Esophagus muscularis mucosa (tissue), 4 donors: ENCODE data around the gene KCNN2. TPM values are rescaled to one million over a fixed set of nuclear protein-coding genes. Genes with fewer than 3 reads are reported as not detected.

Experiments
- DNase-seq: peaks from one replicate; pipeline ENCODE4 v3.0.0-alpha.2; 2017; ENCODE audit errors: extremely low spot score
- H3K27ac ChIP-seq, 4 donors: fragments of 200-600 bp; sonication (generic); replicated peaks in 1 of 4; 1 replicate in 3 of 4; 2 replicates in 1 of 4; pipeline ENCODE4 v1.5.1; 2016 to 2019; ENCODE audit warnings: mild to moderate bottlenecking in 1 of 4
- H3K27me3 ChIP-seq, 4 donors: fragments of 200-600 bp; sonication (generic); one replicate each; pipeline versions ENCODE4 v1.5.1 to v1.6.0; 2016 to 2019
- H3K36me3 ChIP-seq, 4 donors: fragments of 200-600 bp; sonication (generic); one replicate each; pipeline ENCODE4 v1.5.1; 2016 to 2019
- H3K4me1 ChIP-seq, 4 donors: fragments of 200-600 bp; sonication (generic); one replicate each; pipeline ENCODE4 v1.5.1; 2016 to 2019
- H3K4me3 ChIP-seq, 4 donors: fragments of 200-600 bp; sonication (generic); 1 replicate in 2 of 4; 2 replicates in 2 of 4; pipeline ENCODE4 v1.5.1; 2016 to 2019; ENCODE audit warnings: mild to moderate bottlenecking in 4 of 4, moderate library complexity in 1 of 4
- H3K9me3 ChIP-seq, 4 donors: fragments of 200-600 bp; sonication (generic); 1 replicate in 3 of 4; 2 replicates in 1 of 4; pipeline ENCODE4 v1.5.1; 2016 to 2019
- CTCF ChIP-seq, 3 experiments: fragments of 200-600 bp in 2 of 3; fragments of 450-650 bp in 1 of 3; sonication (generic) in 2 of 3; IDR thresholded peaks; one replicate each; pipeline ENCODE4 v1.5.1; 2017 to 2019; ENCODE audit warnings: antibody characterized with exemption in 3 of 3, mild to moderate bottlenecking in 2 of 3, moderate library complexity in 1 of 3
- EP300 ChIP-seq: sonication (generic); formaldehyde crosslinking; IDR thresholded peaks from one replicate; pipeline ENCODE4 v1.6.1; 2017; ENCODE audit warnings: antibody characterized with exemption
- POLR2A ChIP-seq: fragments of 450-650 bp; IDR thresholded peaks from one replicate; pipeline ENCODE4 v1.6.1; 2017; ENCODE audit warnings: antibody characterized with exemption, moderate library complexity, mild to moderate bottlenecking, low read depth
- POLR2AphosphoS5 ChIP-seq, 2 donors: sonication (generic); formaldehyde crosslinking; IDR thresholded peaks; one replicate each; pipeline ENCODE4 v1.6.1; 2017; ENCODE audit warnings: antibody characterized with exemption in 2 of 2
- WGBS: methylation state at CpG from one replicate; pipeline ENCODE4 v1.1.5; 2018; 5-methylcytosine and 5-hydroxymethylcytosine counted together
- intact Hi-C: fragments of 100-400 bp; cut with DNase I; formaldehyde crosslinking; loops from one replicate; pipeline ENCODE4 v1.15.1; 2023
- total RNA-seq, 4 donors: library from RNA; depleted of rRNA; stranded (reverse); fragments of >200 nt; gene quantifications; one replicate each; pipeline versions ENCODE4 v1.1.0 to v1.2.1, GENCODE V29; 2016

Gene KCNN2
- total RNA-seq, 4 donors from 2014 or later: 6.5 to 10.2 (median 8.6) TPM

GRCh38 chr5:114412510-114413171 lies 50.8 kb downstream of the KCNN2 start:
- TF ChIP-seq CTCF (IDR thresholded peaks at IDR 0.05) (no peak), POLR2A (no peak), EP300 (no peak), POLR2AphosphoS5 (IDR thresholded peaks at IDR 0.05) (no peak)
- H3K27me3 ChIP-seq: no peaks in the 10 kb centered on the region
- H3K4me1 ChIP-seq: no peaks in the 10 kb centered on the region
- intact Hi-C loops: no loop called here
- DNase-seq: no peak
- H3K36me3 ChIP-seq: no peaks in the 10 kb centered on the region
- H3K9me3 ChIP-seq: no peaks in the 10 kb centered on the region
- H3K4me3 ChIP-seq: no peak overlapping the region
- WGBS: 46% methylated on average over 1 of the region's 1 CpG
- H3K27ac ChIP-seq: no peak overlapping the region

DNA sequence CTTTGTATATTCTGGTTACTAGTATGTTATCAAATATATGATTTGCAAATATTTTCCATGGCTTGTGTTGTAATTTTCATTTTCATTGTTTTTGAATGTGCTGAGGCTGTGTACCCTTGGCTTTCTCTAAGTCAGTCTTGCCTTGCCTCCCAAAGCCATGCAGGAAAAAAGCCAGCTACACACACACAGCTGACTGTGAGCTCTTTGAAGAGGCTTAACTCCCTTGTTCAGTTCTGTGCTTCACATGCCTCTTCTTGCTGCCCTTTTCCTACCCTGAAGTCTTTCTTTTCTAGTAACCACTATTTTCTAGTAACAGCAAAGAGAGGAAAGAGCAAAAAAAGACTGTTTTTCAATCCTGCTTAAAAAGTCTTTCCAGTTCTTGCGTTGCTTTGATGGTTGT lies 53.9 kb downstream of the KCNN2 start:
- DNase-seq: no peak
- no peaks in the 10 kb centered on the region for H3K27me3 ChIP-seq
- H3K27ac ChIP-seq: no peak overlapping the region
- 84% methylated on average over 1 of the region's 1 CpG for WGBS
- H3K4me1 ChIP-seq: peaks cover 0 to 3% (median 0%) of the 10 kb centered on the region in 4 donors
- H3K9me3 ChIP-seq: no peaks in the 10 kb centered on the region
- H3K4me3 ChIP-seq: no peak overlapping the region
- intact Hi-C loops: no loop called here
- H3K36me3 ChIP-seq: no peaks in the 10 kb centered on the region
- TF ChIP-seq EP300: no peak
- TF ChIP-seq CTCF (IDR thresholded peaks at IDR 0.05): no peak
- TF ChIP-seq POLR2AphosphoS5 (IDR thresholded peaks at IDR 0.05): no peak
- no peak for TF ChIP-seq POLR2A

GRCh38 chr5:114416254-114416653 lies 54.4 kb downstream of the KCNN2 start:
- H3K36me3 ChIP-seq: no peaks in the 10 kb centered on the region
- intact Hi-C loops: no loop called here
- peaks cover 0 to 3% (median 0%) of the 10 kb centered on the region in 4 donors for H3K4me1 ChIP-seq
- H3K27ac ChIP-seq: no peak overlapping the region
- TF ChIP-seq EP300: no peak
- no peaks in the 10 kb centered on the region for H3K9me3 ChIP-seq
- DNase-seq: no peak
- WGBS: 90% methylated on average over 4 of the region's 4 CpGs
- no peak overlapping the region for H3K4me3 ChIP-seq
- H3K27me3 ChIP-seq: no peaks in the 10 kb centered on the region

DNA sequence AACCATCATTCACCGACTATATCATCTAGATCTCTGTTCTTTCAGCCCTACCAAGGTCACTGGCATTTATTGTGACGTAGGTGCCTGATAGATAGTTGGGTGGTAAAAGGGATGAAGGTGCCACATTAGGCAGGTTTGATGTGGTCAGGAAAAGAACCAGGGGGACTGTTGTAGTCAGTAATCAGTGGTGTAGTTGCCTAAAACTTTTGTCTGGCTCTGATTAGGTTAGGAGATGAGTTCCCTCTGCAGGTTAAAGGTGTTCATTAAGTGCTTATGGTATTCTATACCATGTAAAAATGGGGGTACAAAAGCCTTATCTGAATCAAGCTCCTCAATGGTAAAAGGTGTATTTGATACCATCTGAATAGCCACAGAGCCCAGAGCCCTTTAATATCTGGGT lies 55.6 kb downstream of the KCNN2 start:
- 85% methylated on average over 2 of the region's 2 CpGs for WGBS
- no peak for DNase-seq
- Histone ChIP-seq H3K4me1 (peaks cover 0 to 3% (median 0%) of the 10 kb centered on the region in 4 donors), H3K4me3 (no peak overlapping the region), H3K9me3 (no peaks in the 10 kb centered on the region), H3K27me3 (no peaks in the 10 kb centered on the region), H3K27ac (no peak overlapping the region), H3K36me3 (no peaks in the 10 kb centered on the region)
- intact Hi-C loops: no loop called here
- TF ChIP-seq POLR2A: no peak
- no peak for TF ChIP-seq CTCF (IDR thresholded peaks at IDR 0.05)
- TF ChIP-seq EP300: no peak
- no peak for TF ChIP-seq POLR2AphosphoS5 (IDR thresholded peaks at IDR 0.05)

GRCh38 chr5:114418176-114419066 lies 56.6 kb downstream of the KCNN2 start:
- no peaks in the 10 kb centered on the region for H3K27me3 ChIP-seq
- whole genome bisulfite sequencing: 66% methylated on average over 8 of the region's 8 CpGs
- H3K4me3 ChIP-seq: no peak overlapping the region
- no peak overlapping the region for H3K27ac ChIP-seq
- intact Hi-C loops: no loop called here
- no peaks in the 10 kb centered on the region for H3K9me3 ChIP-seq
- peaks cover 0 to 3% (median 0%) of the 10 kb centered on the region in 4 donors for H3K4me1 ChIP-seq
- no peak for TF ChIP-seq EP300
- no peak for DNase-seq
- H3K36me3 ChIP-seq: no peaks in the 10 kb centered on the region
